T-cell (primary cell): Measurements from ENCODE around the gene PCNX3. TPM values are rescaled to one million over a fixed set of nuclear protein-coding genes. Genes with fewer than 3 reads are reported as not detected.
A peak's percentile ranks its signal among the peaks of the same experiment; 100 is the strongest.

ENCODE experiments used
- ATAC-seq, 4 experiments: fragments of 200-7000 bp in 3 of 4; fragments of 150-1000 bp in 1 of 4; cut with Tn5 transposase; replicated peaks in 1 of 4; 1 replicate in 3 of 4; 2 replicates in 1 of 4; pipeline ENCODE4 v1.10.0; 2021; ENCODE audit warnings: moderate library complexity in 3 of 4, mild to moderate bottlenecking in 2 of 4, moderate number of reproducible peaks in 1 of 4
- CTCF ChIA-PET, 2 donors: fragments of 300-600 bp; sonication (Branson Sonifier 250); formaldehyde crosslinking; loops; one replicate each; lab custom pipeline; 2022; ENCODE audit warnings: antibody characterized with exemption in 2 of 2; lab: Charles Lee
- POLR2A ChIA-PET, 2 donors: fragments of 300-600 bp; sonication (Branson Sonifier 250); formaldehyde crosslinking; loops; one replicate each; lab custom pipeline; 2022; ENCODE audit warnings: antibody characterized with exemption in 2 of 2; lab: Charles Lee
- DNase-seq, 35 experiments: peaks; one replicate each; pipeline versions ENCODE4 v3.0.0 to v3.0.0-alpha.2; 2013 to 2023
- H3K27ac ChIP-seq: one replicate; pipeline ENCODE4 v1.5.1; 2013; ENCODE audit warnings: low read length
- H3K27me3 ChIP-seq, 2 experiments: replicated peaks in 1 of 2; 1 replicate in 1 of 2; 2 replicates in 1 of 2; pipeline versions ENCODE4 v1.6.1 to v1.7.0; 2013; ENCODE audit warnings: low read length in 1 of 2, mixed read lengths in 1 of 2; ENCODE audit not compliant: control insufficient read depth in 2 of 2, insufficient read depth in 2 of 2; ENCODE audit errors: extremely low read depth in 1 of 2
- H3K36me3 ChIP-seq, 2 donors: 1 replicate in 1 of 2; 2 replicates in 1 of 2; pipeline versions ENCODE4 v1.6.1 to v1.7.0; 2013; ENCODE audit warnings: low read length in 1 of 2; ENCODE audit not compliant: control insufficient read depth in 2 of 2, insufficient read depth in 1 of 2; ENCODE audit errors: extremely low read depth in 1 of 2
- H3K4me1 ChIP-seq, 2 experiments: 1 replicate in 1 of 2; 2 replicates in 1 of 2; pipeline versions ENCODE4 v1.6.1 to v1.7.0; 2013; ENCODE audit warnings: low read length in 2 of 2, mixed read lengths in 1 of 2; ENCODE audit not compliant: insufficient read depth in 2 of 2, control insufficient read depth in 1 of 2; ENCODE audit errors: extremely low read depth in 1 of 2
- H3K4me3 ChIP-seq, 2 donors: 1 replicate in 1 of 2; 2 replicates in 1 of 2; pipeline versions ENCODE4 v1.5.1 to v1.7.0; 2013; ENCODE audit warnings: mild to moderate bottlenecking in 2 of 2, low read length in 1 of 2, moderate library complexity in 1 of 2; ENCODE audit not compliant: control insufficient read depth in 1 of 2; ENCODE audit errors: extremely low read depth in 1 of 2
- H3K9me3 ChIP-seq: 2 replicates; pipeline ENCODE4 v1.7.0; 2013
- H3K27ac Mint-ChIP-seq, 2 donors: one replicate each; pipeline ENCODE4 v1.8.0; 2020 to 2021; ENCODE audit warnings: mild to moderate bottlenecking in 2 of 2, mixed read lengths in 2 of 2
- H3K27me3 Mint-ChIP-seq, 2 donors: one replicate each; pipeline ENCODE4 v1.8.0; 2021 to 2022; ENCODE audit warnings: mixed read lengths in 2 of 2
- H3K36me3 Mint-ChIP-seq: one replicate; pipeline ENCODE4 v1.8.0; 2021; ENCODE audit warnings: mixed read lengths
- H3K4me1 Mint-ChIP-seq, 3 donors: one replicate each; pipeline ENCODE4 v1.8.0; 2020 to 2022; ENCODE audit warnings: mixed read lengths in 3 of 3, mild to moderate bottlenecking in 1 of 3
- H3K4me3 Mint-ChIP-seq, 3 donors: one replicate each; pipeline ENCODE4 v1.8.0; 2020 to 2022; ENCODE audit warnings: mild to moderate bottlenecking in 3 of 3, mixed read lengths in 3 of 3, moderate library complexity in 3 of 3
- H3K9me3 Mint-ChIP-seq, 3 donors: one replicate each; pipeline ENCODE4 v1.8.0; 2020 to 2022; ENCODE audit warnings: mixed read lengths in 3 of 3
- WGBS: methylation state at CpG from one replicate; pipeline ENCODE4 v1.1.5; 2013; ENCODE audit warnings: missing lambda C conversion rate; ENCODE audit not compliant: insufficient coverage; 5-methylcytosine and 5-hydroxymethylcytosine counted together
- total RNA-seq, 35 experiments: library from RNA in 6 of 35; stranded (reverse) in 6 of 35; fragments of 120-200 nt in 1 of 35; gene quantifications; one replicate each; pipeline versions ENCODE4 v1.2.1 to v1.2.4 and lab custom pipeline; 2013 to 2026

PCNX3 gene
- total RNA-seq, 5 donors from 2014 or later (not counting 1 experiment from before 2014, with no cell fraction given) = 54.2 to 74.7 (median 66.8) TPM

GRCh38 chr11:65649656-65650546 lies 34.3 kb downstream of the PCNX3 start:
- no peak overlapping the region for H3K27ac ChIP-seq
- DNase-seq = no peak
- H3K27ac Mint-ChIP-seq = peak overlapping the region in 1 of 2 donors; percentile 44
- no peak overlapping the region for H3K4me3 Mint-ChIP-seq
- peaks cover 7 to 50% of the 10 kb centered on the region in 2 experiments for H3K4me1 ChIP-seq
- H3K4me1 Mint-ChIP-seq = peaks cover 37 to 47% (median 37%) of the 10 kb centered on the region in 3 donors
- ChIA-PET POLR2A (interaction anchor here in 1 of 2 donors (0.6 to 0.8 kb wide), 2 partner anchors 13 to 209 kb away, joined by 3 to 6 read pairs; partner anchors contain the start of gene RELA), CTCF (no interaction called here)
- peaks cover 23 to 76% of the 10 kb centered on the region in 2 donors for H3K36me3 ChIP-seq
- H3K9me3 Mint-ChIP-seq = no peaks in the 10 kb centered on the region
- peaks cover 15% of the 10 kb centered on the region for H3K36me3 Mint-ChIP-seq
- ATAC-seq = no peak
- H3K27me3 Mint-ChIP-seq = no peaks in the 10 kb centered on the region
- H3K9me3 ChIP-seq = no peaks in the 10 kb centered on the region
- WGBS = 88% methylated on average over 15 of the region's 16 CpGs
- H3K4me3 ChIP-seq = no peak overlapping the region
- H3K27me3 ChIP-seq = no peaks in the 10 kb centered on the region

GRCh38 chr11:65650547-65651338 lies 35.2 kb downstream of the PCNX3 start:
- Mint-ChIP-seq H3K27ac (peak overlapping the region; percentile 79 to 88), H3K9me3 (no peaks in the 10 kb centered on the region), H3K4me3 (peak overlapping the region in 1 of 3 donors; percentile 78), H3K4me1 (peaks cover 38 to 47% (median 40%) of the 10 kb centered on the region in 3 donors), H3K27me3 (no peaks in the 10 kb centered on the region), H3K36me3 (peaks cover 19% of the 10 kb centered on the region)
- H3K27ac ChIP-seq = peak overlapping the region; percentile 98
- H3K36me3 ChIP-seq = peaks cover 23 to 76% of the 10 kb centered on the region in 2 donors
- POLR2A ChIA-PET = no interaction called here
- no peaks in the 10 kb centered on the region for H3K9me3 ChIP-seq
- ATAC-seq (no peak), DNase-seq (peak in 1 of 35 experiments; percentile 8)
- 83% methylated on average over 17 of the region's 20 CpGs for WGBS
- no peak overlapping the region for H3K4me3 ChIP-seq
- CTCF ChIA-PET = no interaction called here
- no peaks in the 10 kb centered on the region for H3K27me3 ChIP-seq
- H3K4me1 ChIP-seq = peaks cover 7 to 53% of the 10 kb centered on the region in 2 experiments

GRCh38 chr11:65651339-65651588 lies 35.7 kb downstream of the PCNX3 start:
- WGBS = 92% methylated on average over 2 of the region's 3 CpGs
- no peaks in the 10 kb centered on the region for H3K27me3 ChIP-seq
- H3K4me1 Mint-ChIP-seq = peaks cover 41 to 47% (median 42%) of the 10 kb centered on the region in 3 donors
- H3K4me1 ChIP-seq = peaks cover 7 to 53% of the 10 kb centered on the region in 2 experiments
- DNase-seq = no peak
- no peak overlapping the region for H3K4me3 ChIP-seq
- H3K27ac Mint-ChIP-seq = peak overlapping the region; percentile 79 to 88
- no peaks in the 10 kb centered on the region for H3K9me3 ChIP-seq
- peaks cover 23% of the 10 kb centered on the region for H3K36me3 Mint-ChIP-seq
- H3K4me3 Mint-ChIP-seq = peak overlapping the region; percentile 78 to 90 (median 87)
- H3K36me3 ChIP-seq = peaks cover 23 to 76% of the 10 kb centered on the region in 2 donors
- no peak for ATAC-seq
- ChIA-PET POLR2A (interaction anchor here in 1 of 2 donors (2.1 to 2.8 kb wide), 2 partner anchors 12 to 36 kb away, joined by 5 to 21 read pairs; partner anchors contain the start of genes PCNX3 and SIPA1), CTCF (no interaction called here)
- no peaks in the 10 kb centered on the region for H3K9me3 Mint-ChIP-seq
- peak overlapping the region; percentile 98 for H3K27ac ChIP-seq
- H3K27me3 Mint-ChIP-seq = no peaks in the 10 kb centered on the region

GRCh38 chr11:65651589-65652510 lies 36.3 kb downstream of the PCNX3 start:
- DNase-seq = peak in 3 of 35 experiments; percentile 23 to 53 (median 32)
- H3K36me3 Mint-ChIP-seq = peaks cover 26% of the 10 kb centered on the region
- peak overlapping the region; percentile 78 to 90 (median 87) for H3K4me3 Mint-ChIP-seq
- Histone ChIP-seq H3K36me3 (peaks cover 18 to 76% of the 10 kb centered on the region in 2 donors), H3K4me3 (peak overlapping the region; percentile 36 to 54), H3K27me3 (no peaks in the 10 kb centered on the region), H3K4me1 (peaks cover 7 to 53% of the 10 kb centered on the region in 2 experiments), H3K27ac (peak overlapping the region; percentile 98), H3K9me3 (no peaks in the 10 kb centered on the region)
- POLR2A ChIA-PET = interaction anchor here in 1 of 2 donors (2.1 to 2.8 kb wide), 2 partner anchors 13 to 37 kb away, joined by 5 to 21 read pairs; partner anchors contain the start of genes PCNX3 and SIPA1
- 34% methylated on average over 28 of the region's 28 CpGs for whole genome bisulfite sequencing
- peaks cover 44 to 51% (median 45%) of the 10 kb centered on the region in 3 donors for H3K4me1 Mint-ChIP-seq
- peak overlapping the region; percentile 79 to 88 for H3K27ac Mint-ChIP-seq
- CTCF ChIA-PET = interaction anchor here in 1 of 2 donors (1.0 to 1.8 kb wide), 3 partner anchors 12 to 37 kb away, joined by 3 to 13 read pairs (median 9); partner anchors contain the start of gene PCNX3
- no peaks in the 10 kb centered on the region for H3K27me3 Mint-ChIP-seq
- H3K9me3 Mint-ChIP-seq = no peaks in the 10 kb centered on the region
- no peak for ATAC-seq

GRCh38 chr11:65652511-65653228 lies 37.1 kb downstream of the PCNX3 start:
- Mint-ChIP-seq H3K4me3 (peak overlapping the region; percentile 78 to 90 (median 87)), H3K27ac (peak overlapping the region; percentile 97), H3K36me3 (peaks cover 29% of the 10 kb centered on the region), H3K27me3 (no peaks in the 10 kb centered on the region), H3K4me1 (peaks cover 50 to 59% (median 52%) of the 10 kb centered on the region in 3 donors), H3K9me3 (no peaks in the 10 kb centered on the region)
- peak overlapping the region; percentile 60 to 73 for H3K4me3 ChIP-seq
- peaks cover 19 to 81% of the 10 kb centered on the region in 2 donors for H3K36me3 ChIP-seq
- H3K27ac ChIP-seq = peak overlapping the region; percentile 98
- under 1% methylated on average over 62 of the region's 68 CpGs for WGBS
- ChIA-PET CTCF (interaction anchor here in 1 of 2 donors (1.0 to 1.8 kb wide), 3 partner anchors 11 to 38 kb away, joined by 3 to 13 read pairs (median 9); partner anchors contain the start of gene PCNX3), POLR2A (interaction anchor here (0.5 to 2.8 kb wide), 4 partner anchors 10 to 1466 kb away, joined by 5 to 21 read pairs (median 9); partner anchors contain the start of genes PCNX3 (in 1 of the 2), RELA (in 1 of the 2) and SIPA1 (in 1 of the 2))
- DNase-seq (peak; percentile 90 to 99 (median 94)), ATAC-seq (peak; percentile 79 to 89 (median 88))
- no peaks in the 10 kb centered on the region for H3K27me3 ChIP-seq
- no peaks in the 10 kb centered on the region for H3K9me3 ChIP-seq
- peaks cover 7 to 53% of the 10 kb centered on the region in 2 experiments for H3K4me1 ChIP-seq
